NCI-H69 (cell line): ENCODE measurements around the gene MRPL16.
"Not testable (repeated sequence)": the region's sequence is repeated elsewhere in the genome, so short reads cannot be mapped to it uniquely, and the experiment has no call there.

Experiments used
- DNase-seq: peaks from one replicate; lab custom pipeline; 2025; lab: John Stamatoyannopoulos, UW

Gene MRPL16

GRCh38 chr11:59810189-59810910 is at the start of gene MRPL16:
Gene MRPL16, minus strand, starts transcription at chr11:59810778. Its CDS starts 120 bp downstream, at chr11:59810658.
- DNase-seq, result peak; percentile 97

GRCh38 chr11:59859673-59860072 is 49.1 kb upstream of the MRPL16 start:
- DNase-seq, result no peak

GRCh38 chr11:59857439-59858434 is 47.2 kb upstream of the MRPL16 start:
- peak; percentile 4 for DNase-seq

GRCh38 chr11:59854871-59855270 is 44.3 kb upstream of the MRPL16 start:
- DNase-seq, result no peak

GRCh38 chr11:59851416-59851815 is 40.8 kb upstream of the MRPL16 start:
- DNase-seq, result not testable (repeated sequence)

GRCh38 chr11:59849551-59849950 is 39.0 kb upstream of the MRPL16 start:
- DNase-seq, result not testable (repeated sequence)

- DNase-seq, result no peak
Measured at GRCh38 chr11:59849129-59849528, 38.6 kb upstream of the MRPL16 start.

GRCh38 chr11:59848439-59848838 is 37.9 kb upstream of the MRPL16 start:
- not testable (repeated sequence) for DNase-seq

GRCh38 chr11:59847626-59848025 is 37.0 kb upstream of the MRPL16 start:
- DNase-seq, result no peak

GRCh38 chr11:59846556-59846955 is 36.0 kb upstream of the MRPL16 start:
- no peak for DNase-seq

- no peak for DNase-seq
Measured at GRCh38 chr11:59845399-59845798, 34.8 kb upstream of the MRPL16 start, which contains the start of gene CBLIF. Gene CBLIF, minus strand, starts transcription at chr11:59845499. Its CDS starts 46 bp downstream, at chr11:59845453.

- no peak for DNase-seq
Measured at GRCh38 chr11:59842316-59842715, 31.7 kb upstream of the MRPL16 start.

GRCh38 chr11:59841514-59841913 is 30.9 kb upstream of the MRPL16 start:
- DNase-seq, result no peak

GRCh38 chr11:59839615-59840014 is 29.0 kb upstream of the MRPL16 start:
- no peak for DNase-seq

- DNase-seq, result no peak
Measured at GRCh38 chr11:59833602-59834001, 23.0 kb upstream of the MRPL16 start.

GRCh38 chr11:59829358-59829757 is 18.8 kb upstream of the MRPL16 start:
- DNase-seq, result no peak

GRCh38 chr11:59822989-59823566 is 12.5 kb upstream of the MRPL16 start:
- peak; percentile 76 for DNase-seq

- no peak for DNase-seq
Measured at GRCh38 chr11:59818572-59818971, 8.0 kb upstream of the MRPL16 start.

GRCh38 chr11:59816434-59816833 is 5.9 kb upstream of the MRPL16 start:
- DNase-seq, result not testable (repeated sequence)

- DNase-seq, result no peak
Measured at GRCh38 chr11:59815754-59816153, 5.2 kb upstream of the MRPL16 start.

- no peak for DNase-seq
Measured at GRCh38 chr11:59814021-59814420, 3.4 kb upstream of the MRPL16 start.

- DNase-seq, result no peak
Measured at GRCh38 chr11:59813364-59813763, 2.8 kb upstream of the MRPL16 start.
